Kidney (tissue), 14 donors: ENCODE data around the gene PPP1R18. TPM values are rescaled to one million over a fixed set of nuclear protein-coding genes. Genes with fewer than 3 reads are reported as not detected.
A peak's percentile ranks its signal among the peaks of the same experiment; 100 is the strongest.
"Not testable (repeated sequence)": the region's sequence is repeated elsewhere in the genome, so short reads cannot be mapped to it uniquely, and the experiment has no call there.

ENCODE experiments used
- DNase-seq, 5 donors: peaks; one replicate each; pipeline ENCODE4 v3.0.0-alpha.2; 2013 to 2020
- FAIRE-seq: peaks from 2 replicates; lab custom pipeline; 2012; peaks lifted over from hg19 to GRCh38; lab: Jason Lieb, UNC
- H3K27ac ChIP-seq, 2 donors: one replicate each; pipeline ENCODE4 v1.7.0; 2013; ENCODE audit warnings: low read depth in 2 of 2, low read length in 2 of 2, inconsistent platforms in 1 of 2
- H3K27me3 ChIP-seq: one replicate; pipeline ENCODE4 v1.7.1; 2013; ENCODE audit warnings: low read length, inconsistent platforms; ENCODE audit not compliant: control insufficient read depth, insufficient read depth
- H3K36me3 ChIP-seq, 3 donors: one replicate each; pipeline versions ENCODE4 v1.7.0 to v1.7.1; 2013; ENCODE audit warnings: low read length in 3 of 3, control low read depth in 1 of 3, inconsistent platforms in 1 of 3; ENCODE audit not compliant: insufficient read depth in 3 of 3, control insufficient read depth in 2 of 3
- H3K4me1 ChIP-seq, 3 donors: one replicate each; pipeline versions ENCODE4 v1.7.0 to v1.7.1; 2013; ENCODE audit warnings: low read length in 3 of 3, inconsistent platforms in 1 of 3, low read depth in 1 of 3; ENCODE audit not compliant: control insufficient read depth in 2 of 3, insufficient read depth in 2 of 3
- H3K4me3 ChIP-seq, 3 donors: one replicate each; pipeline versions ENCODE4 v1.7.0 to v1.8.1; 2013; ENCODE audit warnings: low read length in 3 of 3, control low read depth in 1 of 3, inconsistent platforms in 1 of 3
- H3K9ac ChIP-seq, 3 donors: one replicate each; pipeline versions ENCODE4 v1.7.0 to v1.7.1; 2013; ENCODE audit warnings: low read length in 3 of 3, control low read depth in 1 of 3, inconsistent platforms in 1 of 3
- H3K9me3 ChIP-seq, 3 donors: one replicate each; pipeline versions ENCODE4 v1.7.0 to v1.7.1; 2013; ENCODE audit warnings: low read length in 3 of 3, control low read depth in 1 of 3, inconsistent platforms in 1 of 3; ENCODE audit not compliant: control insufficient read depth in 2 of 3, insufficient read depth in 1 of 3
- intact Hi-C: fragments of 100-400 bp; cut with DNase I; formaldehyde crosslinking; loops from one replicate; pipeline ENCODE4 v1.11.1; 2022
- polyA plus RNA-seq: library from polyadenylated mRNA; stranded (reverse); fragments of 350-450 nt; fragmentation: Illumina TruSeq; extraction: RNeasy Lipid Tissue Mini Kit (QIAGEN cat#74804); gene quantifications from one replicate; pipeline ENCODE4 v1.2.3, GENCODE V29; 2014; ENCODE audit warnings: low read depth, low replicate concordance; ENCODE audit not compliant: insufficient read depth
- total RNA-seq: library from RNA; stranded (reverse); fragmentation: NEBNext Ultra II Directional; extraction: Animal tissue kit (Norgen Biotek cat#: 25700); gene quantifications from one replicate; pipeline ENCODE4 v1.2.1, GENCODE V29; 2021
- TF ChIP-seq, protein P1 (sequence below): IDR thresholded peaks from 3 replicates; pipeline ENCODE4 v1.5.1; 2012; ENCODE audit warnings: mild to moderate bottlenecking, moderate library complexity, borderline replicate concordance; ENCODE audit not compliant: insufficient read depth; ENCODE audit errors: extremely low read depth
- donor health status: control.
- donor health status: control.
- donor health status: control.
- donor health status: control.
- donor health status: control.
- donor health status: DM: yes; HTN: yes; CAD: no.
- donor health status: Normal renal cell carcinoma (clear cell type).

Gene PPP1R18
- total and polyA plus RNA-seq, 2 donors from 2014 or later: 17.1 to 51.9 TPM

DNA sequence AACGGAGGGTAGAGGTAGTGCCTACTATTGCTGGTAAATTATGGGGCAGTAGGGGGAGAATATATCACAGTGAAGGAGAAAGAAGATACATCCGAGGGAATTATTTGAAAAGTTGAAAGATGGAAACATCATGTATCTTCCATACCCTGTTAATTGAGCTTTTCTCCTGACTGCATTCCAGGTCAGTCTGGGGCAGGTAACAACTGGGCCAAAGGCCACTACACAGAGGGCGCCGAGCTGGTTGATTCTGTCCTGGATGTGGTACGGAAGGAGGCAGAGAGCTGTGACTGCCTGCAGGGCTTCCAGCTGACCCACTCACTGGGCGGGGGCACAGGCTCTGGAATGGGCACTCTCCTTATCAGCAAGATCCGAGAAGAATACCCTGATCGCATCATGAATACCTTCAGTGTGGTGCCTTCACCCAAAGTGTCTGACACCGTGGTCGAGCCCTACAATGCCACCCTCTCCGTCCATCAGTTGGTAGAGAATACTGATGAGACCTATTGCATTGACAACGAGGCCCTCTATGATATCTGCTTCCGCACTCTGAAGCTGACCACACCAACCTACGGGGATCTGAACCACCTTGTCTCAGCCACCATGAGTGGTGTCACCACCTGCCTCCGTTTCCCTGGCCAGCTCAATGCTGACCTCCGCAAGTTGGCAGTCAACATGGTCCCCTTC, 36.9 kb upstream of the PPP1R18 start:
- DNase-seq: peak in 1 of 5 donors; percentile 66

DNA sequence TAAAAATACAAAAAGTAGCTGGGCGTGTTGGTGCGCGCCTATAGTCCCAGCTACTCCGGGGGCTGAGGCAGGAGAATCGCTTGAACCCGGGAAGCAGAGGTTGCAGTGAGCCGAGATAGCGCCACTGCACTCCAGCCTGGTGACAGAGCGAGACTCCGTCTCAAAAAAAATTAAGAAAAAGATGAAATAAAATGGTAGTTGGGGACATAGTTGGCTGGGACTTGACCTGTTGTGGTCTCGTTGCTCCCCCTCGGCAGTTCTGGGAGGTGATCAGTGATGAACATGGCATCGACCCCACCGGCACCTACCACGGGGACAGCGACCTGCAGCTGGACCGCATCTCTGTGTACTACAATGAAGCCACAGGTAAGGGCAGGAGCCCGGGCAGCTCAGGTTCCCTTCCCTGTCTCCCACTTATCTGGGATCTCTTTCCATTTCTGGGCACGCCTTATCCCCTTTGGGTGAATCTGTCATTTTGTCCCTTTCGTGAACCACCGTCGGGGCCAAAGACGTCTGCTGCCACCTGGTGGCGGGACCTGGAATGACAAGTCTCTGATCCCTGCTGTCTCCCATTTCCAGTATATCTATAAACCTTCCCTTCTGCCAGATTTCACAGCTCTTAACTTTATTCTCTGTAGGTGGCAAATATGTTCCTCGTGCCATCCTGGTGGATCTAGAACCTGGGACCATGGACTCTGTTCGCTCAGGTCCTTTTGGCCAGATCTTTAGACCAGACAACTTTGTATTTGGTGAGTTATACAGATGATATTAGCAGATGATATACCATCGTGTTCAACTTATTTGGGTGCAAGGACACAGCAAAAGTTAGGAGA, 36.1 kb upstream of the PPP1R18 start:
- TF ChIP-seq, protein P1, sequence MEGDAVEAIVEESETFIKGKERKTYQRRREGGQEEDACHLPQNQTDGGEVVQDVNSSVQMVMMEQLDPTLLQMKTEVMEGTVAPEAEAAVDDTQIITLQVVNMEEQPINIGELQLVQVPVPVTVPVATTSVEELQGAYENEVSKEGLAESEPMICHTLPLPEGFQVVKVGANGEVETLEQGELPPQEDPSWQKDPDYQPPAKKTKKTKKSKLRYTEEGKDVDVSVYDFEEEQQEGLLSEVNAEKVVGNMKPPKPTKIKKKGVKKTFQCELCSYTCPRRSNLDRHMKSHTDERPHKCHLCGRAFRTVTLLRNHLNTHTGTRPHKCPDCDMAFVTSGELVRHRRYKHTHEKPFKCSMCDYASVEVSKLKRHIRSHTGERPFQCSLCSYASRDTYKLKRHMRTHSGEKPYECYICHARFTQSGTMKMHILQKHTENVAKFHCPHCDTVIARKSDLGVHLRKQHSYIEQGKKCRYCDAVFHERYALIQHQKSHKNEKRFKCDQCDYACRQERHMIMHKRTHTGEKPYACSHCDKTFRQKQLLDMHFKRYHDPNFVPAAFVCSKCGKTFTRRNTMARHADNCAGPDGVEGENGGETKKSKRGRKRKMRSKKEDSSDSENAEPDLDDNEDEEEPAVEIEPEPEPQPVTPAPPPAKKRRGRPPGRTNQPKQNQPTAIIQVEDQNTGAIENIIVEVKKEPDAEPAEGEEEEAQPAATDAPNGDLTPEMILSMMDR: peak; percentile 97
- H3K36me3 ChIP-seq: peaks cover 19 to 34% (median 20%) of the 10 kb centered on the region in 3 donors
- peaks cover 4 to 11% (median 4%) of the 10 kb centered on the region in 3 donors for H3K4me1 ChIP-seq
- peak overlapping the region in 2 of 3 donors; percentile 33 to 52 for H3K9ac ChIP-seq
- peak overlapping the region in 2 of 3 donors; percentile 75 to 77 for H3K4me3 ChIP-seq
- H3K9me3 ChIP-seq: no peaks in the 10 kb centered on the region
- DNase-seq (peak; percentile 86 to 90 (median 89)), FAIRE-seq (no peak)
- intact Hi-C loops: loop anchor here (5.0 kb wide), 1 partner anchor 40 kb away; no protein-coding TSS in a partner anchor
- H3K27me3 ChIP-seq: no peaks in the 10 kb centered on the region
- no peak overlapping the region for H3K27ac ChIP-seq

More for the DNA sequence above, 36.9 kb upstream of the PPP1R18 start:
- not testable (repeated sequence) for H3K27me3 ChIP-seq, H3K9me3 ChIP-seq, FAIRE-seq, H3K27ac ChIP-seq
- Histone ChIP-seq H3K4me3 (peak overlapping the region in 1 of 3 donors; percentile 77), H3K4me1 (peaks cover 4 to 11% (median 4%) of the 10 kb centered on the region in 3 donors), H3K9ac (peak overlapping the region in 2 of 3 donors; percentile 29 to 52), H3K36me3 (peaks cover 20 to 42% (median 22%) of the 10 kb centered on the region in 3 donors)
- intact Hi-C loops: loop anchor here (5.0 kb wide), 1 partner anchor 41 kb away; no protein-coding TSS in a partner anchor

DNA sequence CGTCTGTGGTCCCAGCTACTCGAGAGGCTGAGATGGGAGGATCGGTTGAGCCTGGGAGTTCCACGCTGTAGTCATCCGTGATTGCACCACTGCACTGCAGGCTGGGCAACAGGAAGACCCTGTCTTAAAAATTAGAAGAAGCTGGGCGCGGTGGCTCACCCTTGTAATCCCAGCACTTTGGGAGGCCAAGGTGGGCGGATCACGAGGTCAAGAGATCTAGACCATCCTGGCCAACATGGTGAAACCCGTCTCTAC, 35.5 kb upstream of the PPP1R18 start:
- not testable (repeated sequence) for DNase-seq, H3K27me3 ChIP-seq, FAIRE-seq, H3K9me3 ChIP-seq
- Histone ChIP-seq H3K27ac (peak overlapping the region; percentile 89 to 92), H3K9ac (peak overlapping the region in 2 of 3 donors; percentile 57 to 74), H3K4me3 (peak overlapping the region; percentile 66 to 77 (median 75)), H3K36me3 (peaks cover 16 to 31% (median 20%) of the 10 kb centered on the region in 3 donors), H3K4me1 (peaks cover 4 to 11% (median 4%) of the 10 kb centered on the region in 3 donors)
- intact Hi-C loops: loop anchor here (5.0 kb wide), 1 partner anchor 40 kb away; no protein-coding TSS in a partner anchor

DNA sequence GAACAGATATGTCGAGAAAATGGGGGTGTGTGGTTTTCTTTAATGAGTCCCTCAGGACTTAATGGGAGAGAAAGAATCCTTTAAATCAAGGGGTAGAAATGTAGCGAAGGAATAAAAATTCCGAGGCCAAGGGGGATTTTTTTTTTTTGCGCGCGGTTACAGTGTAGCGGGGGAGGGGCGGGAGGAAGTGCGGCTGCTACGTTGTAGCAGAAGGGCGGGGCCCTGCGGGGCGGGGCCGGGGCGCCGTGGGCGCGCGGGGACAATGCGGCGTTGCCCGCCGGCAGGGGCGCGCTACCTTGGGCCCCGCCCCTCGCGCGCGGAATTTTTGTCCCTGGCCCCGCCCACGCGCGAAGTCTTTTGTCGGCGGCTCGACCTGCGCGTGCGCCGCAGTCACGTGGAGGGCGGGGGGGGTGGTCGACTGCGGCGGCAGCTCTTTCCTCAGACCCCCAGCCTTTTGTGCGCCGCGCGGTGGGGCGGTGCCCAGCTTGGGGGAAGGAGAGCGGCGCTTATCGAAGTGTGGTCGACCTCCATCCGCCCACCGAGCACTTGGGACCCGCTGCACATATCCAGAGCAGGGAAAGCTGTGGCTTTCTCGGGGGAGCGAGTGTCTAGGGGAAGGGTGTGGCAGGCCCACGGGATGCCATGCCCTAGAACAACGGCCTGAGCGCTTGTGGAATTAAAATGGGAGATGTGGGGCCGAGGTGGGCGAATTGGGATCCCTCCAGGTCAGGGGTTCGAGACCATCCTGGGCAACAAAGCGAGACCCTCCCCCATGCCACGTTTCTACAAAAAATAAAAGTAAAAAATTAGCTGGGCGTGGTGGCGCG, 35.0 kb upstream of the PPP1R18 start:
- DNase-seq (peak; percentile 92 to 97 (median 95)), FAIRE-seq (no peak)
- H3K9me3 ChIP-seq: no peaks in the 10 kb centered on the region
- TF ChIP-seq, protein P1: peak; percentile 54
- intact Hi-C loops: loop anchor here (5.0 kb wide), 1 partner anchor 39 kb away; no protein-coding TSS in a partner anchor
- H3K4me3 ChIP-seq: peak overlapping the region; percentile 93 to 98 (median 94)
- peak overlapping the region; percentile 92 to 95 for H3K27ac ChIP-seq
- H3K9ac ChIP-seq: peak overlapping the region; percentile 61 to 99 (median 93)
- H3K4me1 ChIP-seq: peaks cover 4 to 13% (median 4%) of the 10 kb centered on the region in 3 donors
- peaks cover 16 to 28% (median 20%) of the 10 kb centered on the region in 3 donors for H3K36me3 ChIP-seq
- no peaks in the 10 kb centered on the region for H3K27me3 ChIP-seq
